MCF 10A (cell line): ENCODE measurements around the gene CRCP. TPM values are rescaled to one million over a fixed set of nuclear protein-coding genes. Genes with fewer than 3 reads are reported as not detected.
"Not testable (repeated sequence)": the region's sequence is repeated elsewhere in the genome, so short reads cannot be mapped to it uniquely, and the experiment has no call there.

Experiments used
- BruUV-seq: library from RNA; stranded (reverse); fragments of 400-500 nt; replicated peaks from 2 replicates; lab custom pipeline; 2021; lab: Mats Ljungman, UMichigan
- CTCF ChIA-PET: fragments of 300-600 bp; sonication (Branson Sonifier 250); formaldehyde crosslinking; extraction: SDS; loops from one replicate; lab custom pipeline; 2021; ENCODE audit warnings: antibody characterized with exemption, inconsistent platforms; lab: Yijun Ruan, JAX
- POLR2A ChIA-PET: fragments of 300-600, 350-650 bp; sonication (Branson Sonifier 250); formaldehyde crosslinking; extraction: SDS; loops from one replicate; lab custom pipeline; 2020; ENCODE audit warnings: antibody characterized with exemption, inconsistent platforms; lab: Yijun Ruan, JAX
- DNase-seq: peaks from one replicate; pipeline ENCODE4 v3.0.0-alpha.2; 2018; ENCODE audit not compliant: unreplicated experiment
- H3K27ac Mint-ChIP-seq: one replicate; pipeline ENCODE4 v1.8.0; 2022; ENCODE audit warnings: mild to moderate bottlenecking, low read depth, mixed read lengths; ENCODE audit not compliant: unreplicated experiment
- H3K27me3 Mint-ChIP-seq: one replicate; pipeline ENCODE4 v1.8.0; 2022; ENCODE audit warnings: mixed read lengths; ENCODE audit not compliant: insufficient read depth, unreplicated experiment
- H3K36me3 Mint-ChIP-seq: one replicate; pipeline ENCODE4 v1.8.0; 2022; ENCODE audit warnings: mild to moderate bottlenecking, moderate library complexity, mixed read lengths; ENCODE audit not compliant: insufficient read depth, unreplicated experiment
- H3K4me1 Mint-ChIP-seq: one replicate; pipeline ENCODE4 v1.8.0; 2022; ENCODE audit warnings: mixed read lengths; ENCODE audit not compliant: insufficient read depth, unreplicated experiment
- H3K4me3 Mint-ChIP-seq: one replicate; pipeline ENCODE4 v1.8.0; 2022; ENCODE audit warnings: mild to moderate bottlenecking, moderate library complexity, mixed read lengths; ENCODE audit not compliant: unreplicated experiment
- H3K9me3 Mint-ChIP-seq: one replicate; pipeline ENCODE4 v1.8.0; 2022; ENCODE audit warnings: mixed read lengths; ENCODE audit not compliant: unreplicated experiment
- intact Hi-C: fragments of 100-400 bp; cut with micrococcal nuclease; formaldehyde crosslinking; loops from 2 replicates; pipeline ENCODE4 v1.14.1; 2022
- total RNA-seq: library from RNA; stranded (reverse); gene quantifications from 2 replicates; pipeline ENCODE4 v1.2.3, GENCODE V29; 2022
- TF ChIP-seq, protein P1 (sequence below): fragments of 200-600 bp; IDR thresholded peaks from one replicate; pipeline ENCODE4 v1.8.0; 2022; ENCODE audit warnings: antibody characterized with exemption, mild to moderate bottlenecking; ENCODE audit not compliant: unreplicated experiment

The CRCP gene
- total RNA-seq, 1 experiment from 2014 or later, result 39.8 TPM

DNA sequence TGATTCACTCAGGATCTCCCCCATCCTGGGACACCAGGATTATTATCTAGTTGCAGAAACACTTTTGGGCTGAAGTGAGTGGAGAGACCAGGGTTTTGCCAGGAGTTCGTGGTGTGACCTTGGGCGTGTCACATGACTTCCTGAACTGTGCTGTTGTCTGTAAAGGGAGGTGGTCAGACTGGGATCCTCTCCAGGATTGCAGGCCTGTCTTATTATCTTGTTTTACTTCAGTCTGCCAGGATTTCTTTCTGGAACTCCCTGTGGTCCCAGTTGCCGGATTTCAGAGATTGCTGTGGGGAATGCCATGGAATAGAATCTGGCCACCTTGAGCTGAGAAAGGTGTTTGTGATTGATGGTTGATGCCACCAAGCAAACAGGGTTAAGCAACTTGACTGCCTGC is 35.8 kb downstream of the CRCP start:
- H3K4me3 Mint-ChIP-seq, result no peak overlapping the region

DNA sequence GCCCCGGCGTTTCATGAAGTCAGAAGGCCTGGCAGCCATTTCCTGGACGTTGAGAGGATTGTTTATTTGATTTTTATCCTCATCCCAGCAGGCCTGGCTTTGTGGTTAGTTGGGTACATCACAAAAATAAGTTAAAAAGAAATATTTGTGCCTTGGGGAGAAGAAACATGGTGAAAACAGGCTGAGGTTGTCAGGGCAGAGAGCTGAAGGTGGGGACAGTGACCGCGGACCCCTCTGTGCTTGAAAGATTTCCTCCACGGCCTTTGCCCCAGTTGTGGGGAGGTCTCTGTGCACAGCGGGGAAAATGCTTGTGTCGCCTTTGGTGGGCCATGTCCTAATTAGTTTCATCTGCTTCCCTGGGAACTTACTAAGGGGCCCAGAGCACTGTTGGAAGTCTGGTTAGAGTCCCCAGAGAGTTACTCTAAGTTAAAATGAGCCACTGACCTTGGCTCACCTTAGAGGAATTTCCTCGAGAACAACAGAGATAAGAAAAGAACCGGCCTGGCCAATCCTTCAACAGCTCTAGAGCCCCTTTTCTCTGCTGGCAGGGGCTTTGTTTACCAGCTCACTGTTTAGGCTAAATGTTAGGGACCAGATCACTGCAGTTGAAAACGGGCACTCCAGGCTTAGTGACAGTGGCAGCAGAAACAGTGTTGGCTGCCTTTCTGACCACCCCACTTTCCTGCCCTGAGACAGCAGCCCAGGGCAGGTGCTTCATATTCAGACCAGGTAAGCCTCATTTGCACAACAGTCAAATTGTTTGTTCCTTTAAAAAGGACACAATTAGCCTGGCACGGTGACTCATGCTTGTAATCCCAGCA is 37.9 kb downstream of the CRCP start:
- Mint-ChIP-seq H3K4me3 (no peak overlapping the region), H3K27ac (no peak overlapping the region), H3K4me1 (peaks cover 13% of the 10 kb centered on the region), H3K36me3 (peaks cover 75% of the 10 kb centered on the region), H3K27me3 (no peaks in the 10 kb centered on the region), H3K9me3 (no peaks in the 10 kb centered on the region)
- no TSS peak for BruUV-seq
- POLR2A ChIA-PET, result no interaction called here
- intact Hi-C loops, result no loop called here
- TF ChIP-seq, protein P1, sequence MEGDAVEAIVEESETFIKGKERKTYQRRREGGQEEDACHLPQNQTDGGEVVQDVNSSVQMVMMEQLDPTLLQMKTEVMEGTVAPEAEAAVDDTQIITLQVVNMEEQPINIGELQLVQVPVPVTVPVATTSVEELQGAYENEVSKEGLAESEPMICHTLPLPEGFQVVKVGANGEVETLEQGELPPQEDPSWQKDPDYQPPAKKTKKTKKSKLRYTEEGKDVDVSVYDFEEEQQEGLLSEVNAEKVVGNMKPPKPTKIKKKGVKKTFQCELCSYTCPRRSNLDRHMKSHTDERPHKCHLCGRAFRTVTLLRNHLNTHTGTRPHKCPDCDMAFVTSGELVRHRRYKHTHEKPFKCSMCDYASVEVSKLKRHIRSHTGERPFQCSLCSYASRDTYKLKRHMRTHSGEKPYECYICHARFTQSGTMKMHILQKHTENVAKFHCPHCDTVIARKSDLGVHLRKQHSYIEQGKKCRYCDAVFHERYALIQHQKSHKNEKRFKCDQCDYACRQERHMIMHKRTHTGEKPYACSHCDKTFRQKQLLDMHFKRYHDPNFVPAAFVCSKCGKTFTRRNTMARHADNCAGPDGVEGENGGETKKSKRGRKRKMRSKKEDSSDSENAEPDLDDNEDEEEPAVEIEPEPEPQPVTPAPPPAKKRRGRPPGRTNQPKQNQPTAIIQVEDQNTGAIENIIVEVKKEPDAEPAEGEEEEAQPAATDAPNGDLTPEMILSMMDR, result no peak
- CTCF ChIA-PET, result interaction anchor here (0.6 to 3.2 kb wide), 3 partner anchors 11 to 261 kb away, joined by 3 to 9 read pairs (median 5); no protein-coding TSS in a partner anchor
- no peak for DNase-seq

More for the DNA sequence above, 35.8 kb downstream of the CRCP start:
- Mint-ChIP-seq H3K9me3 (no peaks in the 10 kb centered on the region), H3K27me3 (no peaks in the 10 kb centered on the region), H3K4me1 (peaks cover 13% of the 10 kb centered on the region), H3K27ac (peak overlapping the region; percentile 69), H3K36me3 (peaks cover 77% of the 10 kb centered on the region)
- no TSS peak for BruUV-seq
- ChIA-PET CTCF (no interaction called here), POLR2A (no interaction called here)
- peak; percentile 22 for DNase-seq
- TF ChIP-seq, protein P1, result no peak
- intact Hi-C loops, result no loop called here

DNA sequence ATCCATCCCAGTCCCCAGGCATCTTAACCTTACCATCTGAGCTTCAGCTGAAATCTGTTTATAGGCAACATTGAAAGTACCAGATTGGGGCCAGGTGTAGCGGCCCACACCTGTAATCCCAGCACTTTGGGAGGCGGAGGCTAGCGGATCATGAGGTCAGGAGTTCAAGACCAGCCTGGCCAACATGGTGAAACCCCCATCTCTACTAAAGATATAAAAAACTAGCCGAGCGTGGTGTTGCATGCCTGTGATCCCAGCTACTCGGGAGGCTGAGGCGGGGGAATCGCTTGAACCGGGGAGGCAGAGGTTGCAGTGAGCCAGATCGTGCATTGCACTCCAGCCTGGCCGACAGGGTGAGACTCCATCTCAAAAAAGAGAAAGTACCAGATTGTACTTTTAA is 39.0 kb downstream of the CRCP start:
- TF ChIP-seq, protein P1, result no peak
- Mint-ChIP-seq H3K27me3 (no peaks in the 10 kb centered on the region), H3K4me1 (peaks cover 5% of the 10 kb centered on the region), H3K4me3 (no peak overlapping the region), H3K27ac (no peak overlapping the region), H3K9me3 (no peaks in the 10 kb centered on the region), H3K36me3 (peaks cover 74% of the 10 kb centered on the region)
- BruUV-seq, result TSS peak; percentile 37
- ChIA-PET CTCF (interaction anchor here (0.7 to 3.2 kb wide), 5 partner anchors 9 to 155 kb away, joined by 3 to 9 read pairs (median 4); no protein-coding TSS in a partner anchor), POLR2A (interaction anchor here (1.1 kb wide), 1 partner anchor 12 kb away, joined by 3 read pairs; no protein-coding TSS in a partner anchor)
- no peak for DNase-seq
- intact Hi-C loops, result no loop called here

DNA sequence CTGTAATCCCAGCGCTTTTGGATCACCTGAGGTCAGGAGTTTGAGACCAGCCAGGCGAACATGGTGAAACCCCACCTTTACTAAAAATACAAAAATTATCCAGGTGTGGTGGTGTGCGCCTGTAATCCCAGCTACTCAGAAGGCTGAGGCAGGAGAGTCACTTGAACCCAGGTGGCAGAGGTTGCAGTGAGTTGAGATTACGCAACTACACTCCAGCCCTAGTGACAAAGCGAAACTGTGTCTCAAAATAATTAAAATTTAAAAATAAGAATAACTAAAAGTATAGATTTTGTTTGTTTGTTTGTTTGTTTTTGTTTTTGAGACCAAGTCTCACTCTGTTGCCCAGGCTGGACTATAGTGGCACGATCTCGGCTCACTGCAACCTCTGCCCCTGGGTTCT is 41.4 kb downstream of the CRCP start:
- H3K4me1 Mint-ChIP-seq, H3K27me3 Mint-ChIP-seq, H3K9me3 Mint-ChIP-seq, BruUV-seq, H3K27ac Mint-ChIP-seq, DNase-seq, intact Hi-C loops, H3K4me3 Mint-ChIP-seq: not testable (repeated sequence)
- POLR2A ChIA-PET, result interaction anchor here (0.7 kb wide), 1 partner anchor 858 kb away, joined by 3 read pairs; no protein-coding TSS in a partner anchor
- H3K36me3 Mint-ChIP-seq, result peaks cover 70% of the 10 kb centered on the region
- CTCF ChIA-PET, result interaction anchor here (0.5 to 1.0 kb wide), 3 partner anchors 15 to 582 kb away, joined by 3 to 5 read pairs (median 4); no protein-coding TSS in a partner anchor
